WTC11 (cell line): ENCODE data around the gene NOXO1. TPM values are rescaled to one million over a fixed set of nuclear protein-coding genes. Genes with fewer than 3 reads are reported as not detected.

ENCODE experiments used
- AR ChIP-seq: fragments of 250-450 bp; sonication (Bioruptor Pico); IDR thresholded peaks from 2 replicates; pipeline ENCODE4 v1.9.0; 2021; ENCODE audit warnings: mild to moderate bottlenecking
- ARID4B ChIP-seq: sonication (generic); formaldehyde crosslinking; IDR thresholded peaks from 2 replicates; pipeline ENCODE4 v1.8.0; 2023; ENCODE audit warnings: missing genetic modification reagents, mild to moderate bottlenecking, borderline replicate concordance
- ATF2 ChIP-seq: sonication (generic); formaldehyde crosslinking; IDR thresholded peaks from 2 replicates; pipeline ENCODE4 v1.8.1; 2022; ENCODE audit warnings: low read depth, missing genetic modification reagents, borderline replicate concordance
- ATF3 ChIP-seq: sonication (generic); formaldehyde crosslinking; conservative IDR thresholded peaks from 2 replicates; pipeline ENCODE4 v1.8.1; 2022; ENCODE audit warnings: mild to moderate bottlenecking, missing genetic modification reagents
- ATF6 ChIP-seq: sonication (generic); formaldehyde crosslinking; IDR thresholded peaks from 2 replicates; pipeline ENCODE4 v1.8.1; 2023; ENCODE audit warnings: mild to moderate bottlenecking, missing genetic modification reagents
- ERG ChIP-seq: fragments of 250-450 bp; sonication (Bioruptor Pico); IDR thresholded peaks from 2 replicates; pipeline ENCODE4 v1.8.0; 2021; ENCODE audit warnings: mild to moderate bottlenecking
- ESRRA ChIP-seq: sonication (generic); formaldehyde crosslinking; IDR thresholded peaks from 2 replicates; pipeline ENCODE4 v1.8.1; 2022; ENCODE audit warnings: mild to moderate bottlenecking, missing genetic modification reagents, borderline replicate concordance
- ETV6 ChIP-seq: sonication (generic); formaldehyde crosslinking; IDR thresholded peaks from 2 replicates; pipeline ENCODE4 v1.8.1; 2022; ENCODE audit warnings: mild to moderate bottlenecking, missing genetic modification reagents
- GTF2I ChIP-seq: fragments of 250-450 bp; sonication (Bioruptor Pico); conservative IDR thresholded peaks from 2 replicates; pipeline ENCODE4 v1.4.0; 2021; ENCODE audit warnings: mild to moderate bottlenecking
- IRF1 ChIP-seq: sonication (generic); formaldehyde crosslinking; IDR thresholded peaks from 2 replicates; pipeline ENCODE4 v1.8.0; 2023; ENCODE audit warnings: missing genetic modification reagents
- NR2C2 ChIP-seq: sonication (generic); formaldehyde crosslinking; IDR thresholded peaks from 2 replicates; pipeline ENCODE4 v1.8.0; 2022; ENCODE audit warnings: mild to moderate bottlenecking, missing genetic modification reagents
- STAT6 ChIP-seq: sonication (generic); formaldehyde crosslinking; conservative IDR thresholded peaks from 2 replicates; pipeline ENCODE4 v1.8.1; 2023; ENCODE audit warnings: mild to moderate bottlenecking, low read depth, missing genetic modification reagents, moderate library complexity
- TP53 ChIP-seq: sonication (generic); formaldehyde crosslinking; IDR thresholded peaks from 2 replicates; pipeline ENCODE4 v1.8.1; 2023; ENCODE audit warnings: mild to moderate bottlenecking, missing genetic modification reagents
- ZBTB21 ChIP-seq: sonication (generic); formaldehyde crosslinking; IDR thresholded peaks from 2 replicates; pipeline ENCODE4 v1.8.1; 2023; ENCODE audit warnings: mild to moderate bottlenecking, missing genetic modification reagents, borderline replicate concordance
- ZNF532 ChIP-seq: fragments of 250-450 bp; sonication (Bioruptor Pico); IDR thresholded peaks from 2 replicates; pipeline ENCODE4 v1.9.0; 2021; ENCODE audit warnings: mild to moderate bottlenecking, borderline replicate concordance
- ZNF671 ChIP-seq: fragments of 250-450 bp; sonication (Bioruptor Pico); IDR thresholded peaks from 2 replicates; pipeline ENCODE4 v1.8.0; 2021; ENCODE audit warnings: mild to moderate bottlenecking
- total RNA-seq: library from RNA; stranded (reverse); gene quantifications from 3 replicates; pipeline ENCODE4 v1.2.3, GENCODE V29; 2021

NOXO1 gene
- total RNA-seq, 1 experiment from 2014 or later, result 5.7 TPM

GRCh38 chr16:1960665-1961630, 20.3 kb downstream of the NOXO1 start (continued):
- no peak for TF ChIP-seq ATF6 (CRISPR knock-in tag)
- TF ChIP-seq AR (CRISPR knock-in tag), result peak; percentile 95
- TF ChIP-seq IRF1 (CRISPR knock-in tag), result no peak
- TF ChIP-seq ESRRA, result no peak
- no peak for TF ChIP-seq ZBTB21 (CRISPR knock-in tag)
- no peak for TF ChIP-seq ATF3
- TF ChIP-seq TP53 (CRISPR knock-in tag), result no peak
- no peak for TF ChIP-seq ATF2 (CRISPR knock-in tag)
- TF ChIP-seq ZNF532 (CRISPR knock-in tag), result peak; percentile 51
- no peak; the same call in 1 of the 2 replicates for TF ChIP-seq ARID4B (CRISPR knock-in tag)
- TF ChIP-seq NR2C2 (CRISPR knock-in tag), result no peak
- TF ChIP-seq ZNF671 (CRISPR knock-in tag), result peak; percentile 96
- no peak for TF ChIP-seq STAT6 (CRISPR knock-in tag)
- peak; percentile 95 for TF ChIP-seq ERG
- TF ChIP-seq ETV6 (CRISPR knock-in tag), result no peak
- no peak for TF ChIP-seq GTF2I (CRISPR knock-in tag)
